Left forelimb (tissue), 1 donor: ENCODE results near the gene TRIM29.

Experiments
- DNase-seq: peaks from one replicate; pipeline ENCODE4 v3.0.0-alpha.2; 2018; ENCODE audit warnings: low spot score

Gene TRIM29

DNA sequence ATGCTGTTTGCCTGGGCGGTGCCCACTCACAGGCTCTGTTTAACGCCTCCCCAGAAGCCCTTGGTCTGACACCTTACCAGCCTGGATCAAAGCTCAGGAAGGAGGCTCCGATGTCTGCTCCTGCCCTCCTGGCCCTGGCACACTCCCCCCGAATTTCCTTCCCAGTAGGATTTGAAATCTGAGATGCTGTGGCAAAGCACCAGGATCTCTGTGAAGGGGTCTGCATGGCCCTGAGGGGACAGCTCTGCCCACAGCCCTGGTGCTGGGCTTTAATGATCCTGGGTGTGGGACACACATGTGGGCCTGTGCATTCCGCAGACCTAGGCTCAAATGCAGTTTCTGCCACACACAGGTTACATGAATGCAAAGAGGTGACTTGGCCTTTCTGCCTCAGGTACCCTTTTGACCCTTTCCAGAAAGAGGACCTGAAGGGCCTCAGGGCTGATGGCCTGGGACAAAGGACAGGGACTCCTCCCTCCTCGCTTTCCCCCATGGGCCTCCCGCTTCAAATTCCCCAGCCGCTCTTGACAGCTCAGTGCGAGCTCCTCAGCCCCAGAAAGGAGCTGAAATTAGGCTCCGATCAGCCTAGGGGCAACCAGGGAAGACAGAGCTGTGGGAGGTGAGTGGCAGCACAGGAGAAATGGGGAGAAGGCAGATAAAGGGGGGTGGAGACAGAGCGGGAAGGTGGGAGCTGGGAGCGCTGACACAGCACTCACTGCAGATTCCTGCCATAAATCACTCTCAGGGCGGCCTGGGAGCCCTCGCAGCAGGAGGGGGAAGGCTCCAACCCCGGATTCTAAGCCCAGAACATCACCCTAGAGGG lies 41.3 kb downstream of the TRIM29 start:
- no peak for DNase-seq

DNA sequence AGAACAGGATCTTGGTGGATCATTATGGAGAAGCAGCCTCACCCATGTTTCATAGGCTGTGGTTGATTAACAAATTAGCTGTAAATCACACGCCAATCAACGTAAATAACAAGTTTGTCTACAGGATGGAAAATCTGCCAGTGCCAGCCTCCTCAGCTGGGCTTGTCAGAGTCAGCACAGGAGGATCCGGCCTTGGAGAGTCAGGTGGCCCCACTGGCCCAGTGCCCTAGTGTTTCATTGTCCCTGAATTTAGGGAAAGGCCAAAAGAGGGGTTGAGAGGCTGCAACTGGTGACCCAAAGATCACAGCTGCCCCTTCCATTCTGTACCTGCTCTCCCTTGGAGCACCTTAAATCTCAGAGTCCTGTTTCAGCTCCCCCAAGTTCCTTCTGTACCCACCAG lies 42.4 kb downstream of the TRIM29 start:
- DNase-seq: no peak

DNA sequence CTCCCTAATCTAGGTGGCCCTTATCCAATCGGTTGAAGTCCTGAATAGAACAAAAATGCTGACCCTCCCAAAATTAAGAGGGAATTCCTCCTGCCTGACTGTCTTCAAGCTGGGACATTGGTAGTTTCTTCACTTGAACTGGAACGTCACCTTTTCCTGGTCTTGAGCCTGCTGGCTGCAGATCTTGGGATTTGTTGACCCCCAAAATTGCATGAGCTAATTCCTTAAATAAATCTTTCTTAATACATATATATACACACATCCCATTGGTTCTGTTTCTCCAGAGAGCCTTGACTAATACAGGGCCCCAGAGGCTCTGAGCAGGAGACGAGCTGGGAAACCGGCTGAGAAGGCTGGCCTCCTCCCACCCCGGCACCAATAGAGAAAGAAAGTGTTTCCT lies 46.2 kb downstream of the TRIM29 start:
- no peak for DNase-seq

DNA sequence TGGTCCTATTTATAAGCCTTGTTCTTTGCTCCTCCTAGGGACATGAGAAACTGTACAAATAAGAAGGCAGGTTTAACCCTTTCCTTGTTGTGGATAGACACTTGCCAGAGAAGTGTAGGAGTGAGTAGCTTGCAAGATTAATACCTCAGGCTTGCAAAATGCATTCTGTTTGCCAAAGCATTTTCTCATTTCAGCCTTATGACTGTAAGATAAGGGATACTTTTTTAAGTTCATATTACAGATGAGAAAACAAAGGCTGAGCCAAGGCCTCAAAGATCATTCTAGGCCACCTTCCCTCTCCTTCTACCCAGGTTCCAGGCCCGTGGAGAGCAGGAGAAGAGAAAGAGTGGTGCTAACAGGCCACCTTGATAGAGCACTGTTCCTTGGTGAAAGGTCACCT lies 46.8 kb downstream of the TRIM29 start:
- no peak for DNase-seq

DNA sequence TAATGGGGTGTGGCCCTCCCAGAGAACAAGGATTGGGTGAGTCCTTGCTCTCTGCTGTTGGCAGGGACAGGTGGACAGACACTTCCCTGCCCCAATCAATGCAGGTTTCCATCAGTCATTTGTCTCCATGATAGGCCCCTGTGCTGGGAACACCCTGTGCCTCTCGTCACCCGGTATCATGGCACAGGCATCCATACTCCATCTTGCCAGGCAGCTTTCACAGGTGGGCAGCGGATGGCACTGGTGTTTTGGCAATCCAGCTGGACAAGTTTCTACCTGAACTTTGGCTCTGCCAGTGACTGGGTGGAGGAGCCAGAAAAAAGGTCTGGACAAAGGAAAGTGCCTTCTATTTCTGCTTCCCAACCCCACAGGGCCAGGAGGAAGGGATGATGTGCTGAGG lies 47.5 kb downstream of the TRIM29 start:
- DNase-seq: no peak

DNA sequence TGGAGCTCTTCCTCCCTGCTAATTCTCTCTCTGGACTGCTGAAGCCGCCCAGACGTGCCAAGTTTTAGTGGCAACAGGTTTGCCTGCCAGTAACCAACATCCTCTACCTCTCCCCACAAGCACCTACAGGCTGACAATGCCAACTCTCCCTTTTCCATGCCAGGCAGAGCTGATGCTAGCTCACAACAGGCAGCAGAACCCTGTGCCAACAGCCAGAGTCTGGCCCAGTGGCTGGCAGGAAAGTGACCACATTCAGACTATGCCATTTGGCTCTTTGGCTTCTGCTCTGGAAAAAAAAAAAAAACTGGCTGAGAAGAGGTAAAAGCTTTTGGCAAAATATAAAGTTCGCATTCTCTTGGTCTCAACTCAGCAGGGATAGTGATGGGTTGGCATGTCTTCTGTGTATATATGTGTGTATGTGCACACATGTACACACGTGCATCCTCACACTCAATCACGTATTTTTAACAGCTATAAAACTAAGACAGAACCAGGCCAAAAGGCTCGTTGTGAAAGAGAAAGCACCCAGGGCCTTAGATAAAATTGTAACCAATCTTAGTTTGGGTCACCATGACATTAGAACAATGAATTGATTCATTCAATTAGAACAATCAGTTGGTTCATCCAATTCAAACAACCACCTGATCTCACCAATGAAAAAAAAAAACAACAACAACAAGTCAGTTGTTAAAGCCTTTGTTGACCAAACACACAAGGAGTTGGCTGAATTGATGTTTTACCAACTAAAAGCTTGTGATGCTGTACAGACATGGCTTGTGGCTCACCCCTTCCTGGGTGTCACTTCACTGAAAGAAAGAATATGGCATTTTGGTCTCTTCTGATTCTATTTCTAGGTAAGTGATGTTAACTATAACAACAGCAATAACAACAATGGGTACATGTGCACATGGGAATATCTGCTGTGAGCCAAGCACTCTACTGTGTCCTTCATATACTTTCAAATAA lies 48.6 kb downstream of the TRIM29 start:
- DNase-seq: no peak

DNA sequence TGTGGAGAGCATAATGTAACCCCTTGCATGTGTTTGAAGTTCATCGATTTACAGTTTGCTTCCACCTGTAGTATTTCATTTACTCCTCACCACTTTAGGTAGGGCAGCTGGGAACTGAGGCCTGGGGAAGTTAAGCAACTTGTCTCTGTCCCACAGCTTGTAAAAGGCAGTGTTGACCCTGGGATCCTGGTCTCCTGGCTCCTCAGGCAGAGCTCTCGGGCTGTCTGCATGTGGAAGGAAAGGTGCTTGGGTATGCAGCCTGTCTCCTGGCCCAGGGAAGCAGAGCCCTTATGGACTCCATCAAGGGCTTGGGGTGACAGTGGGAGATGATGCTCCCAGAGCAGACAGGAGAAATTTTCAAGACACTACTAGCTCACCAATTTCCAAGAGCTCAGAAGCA lies 49.9 kb downstream of the TRIM29 start:
- DNase-seq: no peak

DNA sequence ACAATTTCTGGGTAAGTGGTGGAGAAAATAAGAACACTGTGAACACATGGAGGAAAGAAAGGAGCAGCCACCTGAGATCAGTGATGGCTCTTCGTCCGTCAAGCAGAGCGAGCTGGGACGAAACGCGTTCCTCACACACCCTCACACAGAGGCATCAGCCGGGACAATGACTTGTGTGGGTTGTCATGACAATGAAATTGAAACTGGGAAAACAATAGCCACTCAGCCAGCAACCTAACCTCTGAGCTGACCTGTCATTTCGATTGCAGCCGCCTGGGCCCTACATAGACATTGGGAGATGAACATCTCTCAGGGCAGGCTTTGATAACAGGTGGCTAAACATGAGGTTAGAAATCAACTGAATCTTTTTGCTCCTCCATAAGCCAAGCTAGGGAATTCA lies 51.3 kb downstream of the TRIM29 start:
- no peak for DNase-seq

DNA sequence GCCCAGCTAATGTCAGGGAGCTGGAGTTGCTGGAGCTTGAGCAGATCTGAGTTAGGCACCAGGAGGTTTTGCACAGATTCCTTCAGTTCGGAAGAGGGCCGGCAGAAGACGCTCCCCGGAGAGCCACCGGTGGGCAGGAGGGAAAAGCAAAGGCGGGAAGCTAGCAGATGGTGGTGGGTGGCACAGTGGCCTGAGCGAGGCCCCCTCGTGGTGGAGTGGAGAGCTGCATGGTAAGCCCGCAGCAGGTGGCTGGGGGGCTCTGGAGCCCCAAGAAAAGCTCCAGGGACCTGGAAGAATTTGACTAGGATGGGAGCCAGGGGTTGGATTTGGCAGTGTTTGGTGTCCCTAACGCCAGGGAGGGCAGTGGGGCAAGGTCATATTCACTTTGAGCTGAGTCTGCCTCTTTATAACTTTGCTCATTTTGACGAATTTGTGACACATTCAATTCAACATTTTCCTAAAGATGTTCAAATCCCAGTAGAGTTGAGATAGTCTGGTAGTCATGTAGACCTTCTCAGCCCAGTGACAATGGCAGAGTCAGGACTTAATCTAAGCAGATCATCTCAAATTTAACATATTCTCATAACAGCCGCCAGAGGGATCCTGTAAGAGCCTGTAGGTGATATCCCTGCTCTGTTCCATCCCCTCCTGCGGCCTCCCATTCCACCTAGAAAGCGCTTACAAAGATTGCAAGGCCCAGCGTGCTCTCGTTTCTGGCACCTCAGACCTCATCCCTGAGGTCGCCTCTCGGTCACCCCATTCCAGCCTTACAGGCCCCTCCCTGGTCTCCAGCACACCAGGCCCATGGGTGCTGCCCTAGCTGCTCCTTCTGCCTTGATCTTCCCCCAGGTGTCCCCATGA lies 57.9 kb downstream of the TRIM29 start:
- DNase-seq: no peak

DNA sequence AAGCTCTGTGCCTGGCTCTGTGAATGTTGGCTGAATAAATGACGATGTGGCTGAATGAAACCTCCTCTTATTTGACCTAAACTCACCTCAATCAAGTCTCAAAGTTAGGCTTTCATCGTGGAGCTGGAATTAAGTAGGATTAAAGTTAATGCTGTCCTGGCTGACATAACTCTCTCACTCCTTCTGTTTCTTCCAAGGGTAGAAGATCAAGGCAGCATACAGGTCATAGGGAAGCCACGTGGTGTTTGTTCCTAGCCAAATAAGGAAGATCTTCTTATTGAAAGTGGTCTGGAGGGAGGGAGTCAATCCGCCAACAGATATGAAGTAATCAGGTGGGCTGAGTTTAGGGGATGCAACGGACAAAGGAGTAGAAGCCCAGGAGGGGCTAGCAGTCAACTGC lies 59.5 kb downstream of the TRIM29 start:
- DNase-seq: no peak

DNA sequence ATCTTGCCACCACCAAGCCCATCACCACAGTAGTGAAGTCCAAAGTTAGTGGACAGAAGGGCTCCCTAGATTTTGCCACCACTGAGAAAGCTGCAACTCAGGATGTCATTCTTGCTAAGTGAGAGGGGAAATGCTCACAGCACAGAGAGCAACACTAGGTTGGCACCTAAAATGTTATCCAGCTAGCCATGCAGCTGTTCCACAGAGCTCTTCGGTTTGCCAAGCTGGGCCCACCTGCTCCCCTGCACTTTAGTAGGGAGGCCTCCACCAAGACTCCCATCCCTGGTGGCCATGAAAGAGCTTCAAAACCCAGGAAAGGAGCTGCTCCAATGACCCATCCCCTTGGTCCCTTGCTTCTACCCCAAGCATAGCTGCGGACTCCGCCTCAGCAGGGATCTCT lies 63.8 kb downstream of the TRIM29 start:
- no peak for DNase-seq

DNA sequence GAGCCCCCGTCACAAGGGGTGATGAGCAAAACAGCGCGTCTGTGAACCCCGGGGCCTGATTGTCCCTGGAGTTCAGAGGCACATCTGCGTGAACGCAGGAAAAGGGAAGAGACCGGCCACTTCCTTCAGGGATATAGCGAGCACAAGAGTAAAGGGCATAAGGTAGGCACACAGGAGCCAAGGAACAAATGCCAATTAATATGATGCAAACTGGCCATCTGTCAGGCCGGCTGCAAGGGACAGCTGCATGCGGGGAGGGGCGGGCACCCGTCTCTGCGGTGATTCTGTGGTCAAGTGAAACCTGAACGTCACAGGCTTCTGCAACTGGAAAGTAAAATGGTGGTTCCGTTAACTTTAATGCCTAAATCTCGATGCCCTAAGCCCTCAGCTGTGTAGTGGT lies 64.7 kb downstream of the TRIM29 start:
- no peak for DNase-seq

DNA sequence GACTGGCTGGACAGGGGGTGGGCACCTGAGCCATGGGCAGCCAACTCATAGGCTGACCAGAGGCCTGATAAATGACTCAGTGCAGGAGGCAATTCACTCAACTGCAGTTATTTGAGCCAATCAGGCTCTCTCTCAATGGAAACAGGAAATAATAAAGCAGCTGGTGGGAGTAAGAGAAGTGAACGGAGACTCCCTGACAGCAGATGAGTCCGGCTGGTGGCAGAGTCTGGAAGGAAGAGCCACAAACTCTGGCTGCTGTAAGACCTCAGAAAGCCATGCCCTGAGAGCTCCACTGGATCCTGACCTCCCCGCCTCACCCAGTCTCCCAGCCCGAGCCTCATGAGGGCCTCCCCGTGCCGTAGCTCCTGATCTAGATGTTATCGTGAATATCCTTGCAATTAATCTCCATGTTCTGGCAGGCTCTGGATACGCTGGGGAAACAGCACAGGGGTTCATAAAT lies 69.8 kb downstream of the TRIM29 start:
- DNase-seq: no peak

DNA sequence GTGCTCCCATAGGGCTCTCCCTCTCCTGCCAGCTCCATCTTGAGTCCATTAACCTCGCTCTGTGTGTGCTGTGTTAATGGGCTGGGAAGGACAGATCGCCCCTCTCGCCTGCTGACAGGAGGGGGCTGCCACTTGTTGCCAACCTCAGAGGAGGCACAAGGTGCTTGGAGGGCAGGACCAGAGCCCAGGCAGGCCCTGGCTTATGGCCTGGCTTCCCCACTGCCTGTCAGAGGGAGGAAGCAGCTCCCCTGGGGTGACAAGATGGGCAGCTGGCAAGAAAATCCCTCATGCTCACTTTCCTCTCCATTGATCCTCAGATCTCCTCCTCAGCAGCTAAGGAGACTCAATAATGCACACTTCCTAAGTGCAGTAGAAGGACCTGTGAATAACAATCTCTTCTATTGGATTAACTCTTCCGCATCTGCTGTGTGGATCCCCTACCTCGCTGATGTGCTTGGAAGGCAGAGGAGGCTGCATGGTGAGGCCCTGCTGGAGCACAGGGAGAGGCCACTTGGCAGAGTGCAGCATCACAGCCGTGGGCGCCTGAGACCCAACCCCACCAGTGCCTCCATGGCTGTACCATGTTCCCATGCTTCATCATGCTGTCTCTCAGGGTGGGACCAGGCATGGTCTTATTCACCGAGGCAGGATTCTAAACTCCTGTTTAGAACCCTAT lies 70.3 kb downstream of the TRIM29 start:
- DNase-seq: no peak

DNA sequence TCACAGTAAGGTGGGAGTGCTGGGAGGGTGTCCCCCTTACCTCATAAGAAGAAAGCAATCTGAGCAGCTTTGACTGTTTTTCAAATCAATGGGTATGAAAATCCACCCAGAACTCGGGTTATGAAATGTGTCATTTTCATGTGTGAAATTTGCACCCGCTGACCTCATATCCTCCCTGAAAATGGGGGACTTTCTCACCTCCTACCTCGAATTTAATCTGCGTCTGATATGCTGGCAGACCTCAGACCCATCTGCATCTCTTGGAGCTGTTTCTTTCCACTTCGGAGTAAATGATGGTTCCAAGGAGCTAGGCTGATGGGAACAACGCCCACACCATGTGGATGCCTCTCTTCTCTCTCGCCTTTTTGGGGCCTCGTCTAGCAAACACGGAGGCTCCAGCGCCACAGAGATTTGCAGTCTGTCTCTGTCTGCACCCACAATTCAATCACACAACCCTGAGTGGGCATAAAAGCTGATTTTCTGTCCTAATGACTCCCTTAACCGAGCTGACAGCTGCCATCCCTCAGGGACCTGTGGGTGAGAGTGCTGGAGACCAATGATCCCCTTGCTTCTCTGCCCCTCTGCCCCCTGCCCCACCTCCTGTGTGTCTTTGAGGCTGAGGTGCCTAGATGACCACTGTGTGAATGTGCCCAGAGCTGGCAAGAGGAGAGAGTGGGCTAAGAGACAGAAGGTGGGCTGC lies 71.0 kb downstream of the TRIM29 start:
- DNase-seq: no peak

DNA sequence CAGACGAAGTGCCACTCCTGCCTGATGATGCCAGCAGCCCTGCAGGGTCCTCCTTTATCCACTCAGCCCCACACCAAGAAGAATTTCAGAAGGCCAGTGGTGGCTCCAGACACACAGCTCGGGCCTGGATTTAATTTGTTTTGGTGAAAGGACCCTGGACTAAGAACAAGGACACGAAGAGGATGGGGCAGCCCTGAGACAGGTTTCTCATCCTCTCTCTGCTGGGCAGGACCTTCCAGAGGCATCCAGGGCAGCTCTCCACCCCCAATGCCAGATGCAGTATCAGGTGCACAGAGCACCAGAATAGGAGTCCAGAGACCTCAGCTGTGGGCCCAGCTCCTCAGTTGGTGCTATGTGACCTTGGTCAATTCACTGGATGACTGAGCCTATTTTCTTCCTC lies 72.0 kb downstream of the TRIM29 start:
- no peak for DNase-seq

DNA sequence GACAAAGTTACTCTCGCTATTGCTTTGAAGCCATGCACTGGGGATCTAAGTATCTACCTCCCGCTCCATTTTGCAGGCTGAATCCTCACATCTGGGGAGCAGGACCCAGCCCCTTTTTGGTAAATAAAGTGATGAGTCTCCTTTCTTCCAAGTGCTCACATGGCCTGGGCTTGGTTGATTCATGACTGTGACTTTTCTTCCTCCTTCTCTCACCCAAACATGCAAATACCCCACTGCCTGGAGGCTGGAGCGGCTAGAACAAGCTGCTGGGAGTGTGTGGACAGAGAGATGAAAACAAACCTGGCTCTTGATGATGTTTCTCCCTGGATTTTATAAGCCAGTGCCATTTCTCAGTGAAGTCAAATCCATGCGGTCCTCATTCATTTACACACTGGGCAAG lies 72.7 kb downstream of the TRIM29 start:
- no peak for DNase-seq

DNA sequence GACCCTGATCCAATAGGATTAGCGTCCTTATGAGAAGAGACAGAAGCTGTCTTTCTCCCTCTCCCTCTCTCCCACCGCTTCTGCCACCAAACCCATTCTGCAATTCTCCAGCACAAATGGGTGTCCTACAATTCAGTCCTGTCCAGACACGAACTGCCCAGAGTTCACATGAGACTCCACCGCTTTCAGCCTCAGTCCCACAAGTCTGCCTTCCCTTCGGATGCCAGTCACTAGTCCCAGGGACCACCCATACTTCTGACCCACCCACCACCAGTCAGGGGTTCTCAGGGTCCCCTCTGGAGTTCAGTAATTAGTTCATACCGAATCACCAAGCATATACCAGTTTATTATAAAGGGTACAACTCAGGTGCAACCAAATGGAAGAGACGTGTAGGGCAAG lies 73.6 kb downstream of the TRIM29 start:
- peak; percentile 31 for DNase-seq

DNA sequence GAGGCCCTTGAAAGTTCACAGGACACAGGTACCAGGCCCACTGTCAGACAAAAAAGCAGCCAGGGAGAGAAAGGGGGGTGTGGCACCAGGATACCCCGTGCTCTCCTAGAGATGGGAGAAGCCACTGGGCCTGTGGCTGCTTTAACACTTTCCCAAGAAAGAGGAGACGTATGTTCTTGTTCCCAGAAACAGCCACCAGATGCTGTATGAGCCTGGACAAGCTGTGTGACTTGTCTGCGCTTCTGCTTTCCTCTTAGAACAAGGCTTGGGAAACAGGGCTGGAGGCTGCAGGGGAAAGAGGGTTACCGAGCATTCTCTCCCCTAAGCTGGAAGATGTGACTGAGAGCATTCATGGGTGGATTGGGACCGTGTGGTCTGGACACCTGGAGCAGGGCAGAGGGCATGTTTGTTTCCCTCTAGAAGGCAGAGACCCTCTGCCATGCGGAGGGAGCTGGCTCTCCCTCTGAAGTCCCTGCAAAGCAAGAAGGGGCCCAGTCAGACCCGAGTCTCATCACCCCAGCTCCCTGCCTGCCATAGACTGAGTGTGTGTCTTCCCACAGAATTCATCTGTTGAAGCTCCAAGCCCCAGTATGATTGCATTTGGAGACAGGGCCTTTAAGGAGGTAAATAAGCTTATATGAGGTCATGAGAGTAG lies 74.1 kb downstream of the TRIM29 start:
- DNase-seq: peak; percentile 33

DNA sequence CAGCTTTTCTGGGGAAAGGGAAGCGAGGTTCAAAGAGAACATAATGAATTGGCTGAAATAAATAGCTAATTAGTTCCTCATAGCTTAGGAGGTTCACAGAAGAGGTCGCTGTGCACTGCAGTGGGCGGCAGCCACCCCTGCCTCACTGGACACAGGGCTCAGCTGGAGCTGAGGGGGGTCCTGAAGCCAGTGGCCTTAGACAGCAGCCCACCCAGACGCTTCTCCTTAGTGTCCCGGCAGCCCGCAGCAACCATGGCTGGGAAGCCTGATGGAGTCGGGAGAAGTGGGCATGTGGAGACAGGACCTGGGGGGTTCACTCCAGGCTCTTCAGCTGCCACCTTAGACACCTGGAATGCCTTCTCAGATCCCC lies 75.4 kb downstream of the TRIM29 start:
- peak; percentile 38 for DNase-seq
